ENCODE data around the gene PHGDH.

DNA sequence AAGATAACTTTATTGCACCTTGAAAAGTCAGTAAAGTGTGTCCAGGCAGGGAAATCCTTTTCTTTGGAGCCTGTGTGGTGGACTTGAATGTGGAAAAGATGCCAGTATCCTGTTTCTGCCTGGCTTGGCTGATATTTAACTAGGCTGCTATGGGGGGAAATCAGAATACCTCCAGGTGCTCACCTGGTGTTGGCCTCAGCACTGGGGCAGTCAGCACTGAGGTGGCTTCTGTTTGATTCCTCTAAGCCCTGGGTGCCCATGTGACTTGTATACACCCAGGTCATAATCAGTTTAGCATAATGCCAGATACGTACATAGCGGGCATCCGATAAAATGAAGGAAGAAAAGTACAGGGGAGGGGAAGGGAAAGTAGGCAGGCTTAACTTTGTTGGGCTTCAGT is 7.2 kb downstream of the PHGDH start:
- TF ChIP-seq, protein P1, sequence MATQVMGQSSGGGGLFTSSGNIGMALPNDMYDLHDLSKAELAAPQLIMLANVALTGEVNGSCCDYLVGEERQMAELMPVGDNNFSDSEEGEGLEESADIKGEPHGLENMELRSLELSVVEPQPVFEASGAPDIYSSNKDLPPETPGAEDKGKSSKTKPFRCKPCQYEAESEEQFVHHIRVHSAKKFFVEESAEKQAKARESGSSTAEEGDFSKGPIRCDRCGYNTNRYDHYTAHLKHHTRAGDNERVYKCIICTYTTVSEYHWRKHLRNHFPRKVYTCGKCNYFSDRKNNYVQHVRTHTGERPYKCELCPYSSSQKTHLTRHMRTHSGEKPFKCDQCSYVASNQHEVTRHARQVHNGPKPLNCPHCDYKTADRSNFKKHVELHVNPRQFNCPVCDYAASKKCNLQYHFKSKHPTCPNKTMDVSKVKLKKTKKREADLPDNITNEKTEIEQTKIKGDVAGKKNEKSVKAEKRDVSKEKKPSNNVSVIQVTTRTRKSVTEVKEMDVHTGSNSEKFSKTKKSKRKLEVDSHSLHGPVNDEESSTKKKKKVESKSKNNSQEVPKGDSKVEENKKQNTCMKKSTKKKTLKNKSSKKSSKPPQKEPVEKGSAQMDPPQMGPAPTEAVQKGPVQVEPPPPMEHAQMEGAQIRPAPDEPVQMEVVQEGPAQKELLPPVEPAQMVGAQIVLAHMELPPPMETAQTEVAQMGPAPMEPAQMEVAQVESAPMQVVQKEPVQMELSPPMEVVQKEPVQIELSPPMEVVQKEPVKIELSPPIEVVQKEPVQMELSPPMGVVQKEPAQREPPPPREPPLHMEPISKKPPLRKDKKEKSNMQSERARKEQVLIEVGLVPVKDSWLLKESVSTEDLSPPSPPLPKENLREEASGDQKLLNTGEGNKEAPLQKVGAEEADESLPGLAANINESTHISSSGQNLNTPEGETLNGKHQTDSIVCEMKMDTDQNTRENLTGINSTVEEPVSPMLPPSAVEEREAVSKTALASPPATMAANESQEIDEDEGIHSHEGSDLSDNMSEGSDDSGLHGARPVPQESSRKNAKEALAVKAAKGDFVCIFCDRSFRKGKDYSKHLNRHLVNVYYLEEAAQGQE (IDR thresholded peaks at IDR 0.05; ENCODE audit: insufficient read depth in 1 of 2, low read depth in 2 of 2, low read length in 1 of 2): no peak
- TF ChIP-seq, protein P2, sequence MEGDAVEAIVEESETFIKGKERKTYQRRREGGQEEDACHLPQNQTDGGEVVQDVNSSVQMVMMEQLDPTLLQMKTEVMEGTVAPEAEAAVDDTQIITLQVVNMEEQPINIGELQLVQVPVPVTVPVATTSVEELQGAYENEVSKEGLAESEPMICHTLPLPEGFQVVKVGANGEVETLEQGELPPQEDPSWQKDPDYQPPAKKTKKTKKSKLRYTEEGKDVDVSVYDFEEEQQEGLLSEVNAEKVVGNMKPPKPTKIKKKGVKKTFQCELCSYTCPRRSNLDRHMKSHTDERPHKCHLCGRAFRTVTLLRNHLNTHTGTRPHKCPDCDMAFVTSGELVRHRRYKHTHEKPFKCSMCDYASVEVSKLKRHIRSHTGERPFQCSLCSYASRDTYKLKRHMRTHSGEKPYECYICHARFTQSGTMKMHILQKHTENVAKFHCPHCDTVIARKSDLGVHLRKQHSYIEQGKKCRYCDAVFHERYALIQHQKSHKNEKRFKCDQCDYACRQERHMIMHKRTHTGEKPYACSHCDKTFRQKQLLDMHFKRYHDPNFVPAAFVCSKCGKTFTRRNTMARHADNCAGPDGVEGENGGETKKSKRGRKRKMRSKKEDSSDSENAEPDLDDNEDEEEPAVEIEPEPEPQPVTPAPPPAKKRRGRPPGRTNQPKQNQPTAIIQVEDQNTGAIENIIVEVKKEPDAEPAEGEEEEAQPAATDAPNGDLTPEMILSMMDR (IDR thresholded peaks at IDR 0.05): no peak
- TF ChIP-seq TCF7L2 (IDR thresholded peaks at IDR 0.05; ENCODE audit: low read depth, low read length) (no peak), POLR2AphosphoS5 (IDR thresholded peaks at IDR 0.05; ENCODE audit: low read depth, low read length) (no peak), SIN3A (IDR thresholded peaks at IDR 0.05; ENCODE audit: borderline replicate concordance, insufficient read depth, low read depth, low read length) (no peak)
